ENCODE results near the gene PHF19. TPM values are rescaled to one million over a fixed set of nuclear protein-coding genes. Genes with fewer than 3 reads are reported as not detected.

PHF19 gene
- total RNA-seq, 1 experiment from 2014 or later, result 39.0 TPM

DNA sequence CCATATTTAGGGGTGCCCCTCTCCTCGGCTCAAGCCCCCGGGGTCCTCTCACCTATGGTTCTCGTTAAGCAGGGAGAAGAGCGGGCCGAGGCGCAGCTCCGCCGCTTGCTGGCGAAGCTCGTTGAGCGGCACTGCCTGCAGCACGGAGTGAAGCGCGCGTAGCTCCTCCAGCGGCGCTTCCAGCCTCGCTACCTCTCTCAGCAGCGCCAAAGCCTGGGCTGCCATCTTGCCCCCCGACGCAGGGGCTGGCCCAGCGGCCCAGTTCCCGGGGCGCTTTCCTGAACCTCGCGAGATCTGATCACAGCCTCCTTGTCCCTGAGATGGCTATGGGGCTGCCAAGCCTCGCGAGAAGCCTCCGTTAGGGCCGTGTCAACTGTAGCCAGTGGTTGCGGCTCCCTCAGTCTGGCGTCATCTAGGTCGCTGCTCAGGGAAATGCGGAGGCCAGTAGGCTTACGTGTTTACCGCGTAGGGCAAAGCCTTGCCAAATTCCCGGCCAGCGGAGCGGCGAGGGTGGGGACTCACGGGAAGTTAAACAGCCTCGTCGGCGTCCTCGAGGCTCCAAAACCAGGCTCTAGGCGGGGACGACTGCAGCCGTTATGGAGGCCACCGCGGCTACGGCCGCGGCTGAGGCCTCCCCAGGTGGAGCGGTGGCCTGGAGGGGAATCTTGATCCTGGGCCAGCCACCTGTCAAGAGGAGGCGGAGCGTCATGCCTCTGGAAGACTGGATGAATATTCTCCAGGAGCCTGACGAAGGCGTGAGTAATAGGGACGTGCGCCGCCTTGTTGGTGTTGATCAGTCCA is 34.1 kb downstream of the PHF19 start, which contains the start of gene PSMD5 (continued):
- TF ChIP-seq TEAD1 (CRISPR knock-in tag; IDR thresholded peaks at IDR 0.05) (0 out of 2 replicates have a peak, but pooled peaks have one; percentile 34), ZNF121 (CRISPR knock-in tag; IDR thresholded peaks at IDR 0.05) (peak; percentile 68), ZNF317 (CRISPR knock-in tag; IDR thresholded peaks at IDR 0.05; ENCODE audit: borderline replicate concordance, low read depth) (no peak), TCF7 (CRISPR knock-in tag; IDR thresholded peaks at IDR 0.05; ENCODE audit: low read depth) (0 out of 2 replicates have a peak, but pooled peaks have one; percentile 45), GABPB1 (CRISPR knock-in tag; IDR thresholded peaks at IDR 0.05) (peak; percentile 60), KAT7 (CRISPR knock-in tag; IDR thresholded peaks at IDR 0.05; ENCODE audit: borderline replicate concordance) (no peak), ESRRA (CRISPR knock-in tag; IDR thresholded peaks at IDR 0.05; ENCODE audit: borderline replicate concordance) (no peak; the same call in 1 of the 2 replicates), SOX15 (CRISPR knock-in tag; IDR thresholded peaks at IDR 0.05) (no peak), ZNF423 (CRISPR knock-in tag; IDR thresholded peaks at IDR 0.05) (no peak), ZNF263 (CRISPR knock-in tag; IDR thresholded peaks at IDR 0.05; ENCODE audit: low read depth) (no peak)
- TF ChIP-seq, protein P1, sequence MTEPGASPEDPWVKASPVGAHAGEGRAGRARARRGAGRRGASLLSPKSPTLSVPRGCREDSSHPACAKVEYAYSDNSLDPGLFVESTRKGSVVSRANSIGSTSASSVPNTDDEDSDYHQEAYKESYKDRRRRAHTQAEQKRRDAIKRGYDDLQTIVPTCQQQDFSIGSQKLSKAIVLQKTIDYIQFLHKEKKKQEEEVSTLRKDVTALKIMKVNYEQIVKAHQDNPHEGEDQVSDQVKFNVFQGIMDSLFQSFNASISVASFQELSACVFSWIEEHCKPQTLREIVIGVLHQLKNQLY (CRISPR knock-in tag; IDR thresholded peaks at IDR 0.05), result peak; percentile 73; the same call in 1 of the 2 replicates
- TF ChIP-seq, protein P2, sequence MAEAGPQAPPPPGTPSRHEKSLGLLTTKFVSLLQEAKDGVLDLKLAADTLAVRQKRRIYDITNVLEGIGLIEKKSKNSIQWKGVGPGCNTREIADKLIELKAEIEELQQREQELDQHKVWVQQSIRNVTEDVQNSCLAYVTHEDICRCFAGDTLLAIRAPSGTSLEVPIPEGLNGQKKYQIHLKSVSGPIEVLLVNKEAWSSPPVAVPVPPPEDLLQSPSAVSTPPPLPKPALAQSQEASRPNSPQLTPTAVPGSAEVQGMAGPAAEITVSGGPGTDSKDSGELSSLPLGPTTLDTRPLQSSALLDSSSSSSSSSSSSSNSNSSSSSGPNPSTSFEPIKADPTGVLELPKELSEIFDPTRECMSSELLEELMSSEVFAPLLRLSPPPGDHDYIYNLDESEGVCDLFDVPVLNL (CRISPR knock-in tag; IDR thresholded peaks at IDR 0.05; ENCODE audit: borderline replicate concordance, low read depth), result peak; percentile 22; the same call in 1 of the 2 replicates
- TF ChIP-seq, protein P3, sequence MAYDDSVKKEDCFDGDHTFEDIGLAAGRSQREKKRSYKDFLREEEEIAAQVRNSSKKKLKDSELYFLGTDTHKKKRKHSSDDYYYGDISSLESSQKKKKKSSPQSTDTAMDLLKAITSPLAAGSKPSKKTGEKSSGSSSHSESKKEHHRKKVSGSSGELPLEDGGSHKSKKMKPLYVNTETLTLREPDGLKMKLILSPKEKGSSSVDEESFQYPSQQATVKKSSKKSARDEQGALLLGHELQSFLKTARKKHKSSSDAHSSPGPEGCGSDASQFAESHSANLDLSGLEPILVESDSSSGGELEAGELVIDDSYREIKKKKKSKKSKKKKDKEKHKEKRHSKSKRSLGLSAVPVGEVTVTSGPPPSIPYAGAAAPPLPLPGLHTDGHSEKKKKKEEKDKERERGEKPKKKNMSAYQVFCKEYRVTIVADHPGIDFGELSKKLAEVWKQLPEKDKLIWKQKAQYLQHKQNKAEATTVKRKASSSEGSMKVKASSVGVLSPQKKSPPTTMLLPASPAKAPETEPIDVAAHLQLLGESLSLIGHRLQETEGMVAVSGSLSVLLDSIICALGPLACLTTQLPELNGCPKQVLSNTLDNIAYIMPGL (CRISPR knock-in tag; IDR thresholded peaks at IDR 0.05), result no peak; the same call in 1 of the 2 replicates
- TF ChIP-seq, protein P4, sequence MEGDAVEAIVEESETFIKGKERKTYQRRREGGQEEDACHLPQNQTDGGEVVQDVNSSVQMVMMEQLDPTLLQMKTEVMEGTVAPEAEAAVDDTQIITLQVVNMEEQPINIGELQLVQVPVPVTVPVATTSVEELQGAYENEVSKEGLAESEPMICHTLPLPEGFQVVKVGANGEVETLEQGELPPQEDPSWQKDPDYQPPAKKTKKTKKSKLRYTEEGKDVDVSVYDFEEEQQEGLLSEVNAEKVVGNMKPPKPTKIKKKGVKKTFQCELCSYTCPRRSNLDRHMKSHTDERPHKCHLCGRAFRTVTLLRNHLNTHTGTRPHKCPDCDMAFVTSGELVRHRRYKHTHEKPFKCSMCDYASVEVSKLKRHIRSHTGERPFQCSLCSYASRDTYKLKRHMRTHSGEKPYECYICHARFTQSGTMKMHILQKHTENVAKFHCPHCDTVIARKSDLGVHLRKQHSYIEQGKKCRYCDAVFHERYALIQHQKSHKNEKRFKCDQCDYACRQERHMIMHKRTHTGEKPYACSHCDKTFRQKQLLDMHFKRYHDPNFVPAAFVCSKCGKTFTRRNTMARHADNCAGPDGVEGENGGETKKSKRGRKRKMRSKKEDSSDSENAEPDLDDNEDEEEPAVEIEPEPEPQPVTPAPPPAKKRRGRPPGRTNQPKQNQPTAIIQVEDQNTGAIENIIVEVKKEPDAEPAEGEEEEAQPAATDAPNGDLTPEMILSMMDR (IDR thresholded peaks at IDR 0.05), result no peak
- TF ChIP-seq, protein P5, sequence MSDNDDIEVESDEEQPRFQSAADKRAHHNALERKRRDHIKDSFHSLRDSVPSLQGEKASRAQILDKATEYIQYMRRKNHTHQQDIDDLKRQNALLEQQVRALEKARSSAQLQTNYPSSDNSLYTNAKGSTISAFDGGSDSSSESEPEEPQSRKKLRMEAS (CRISPR knock-in tag; IDR thresholded peaks at IDR 0.05), result peak; percentile 93
- TF ChIP-seq, protein P6, sequence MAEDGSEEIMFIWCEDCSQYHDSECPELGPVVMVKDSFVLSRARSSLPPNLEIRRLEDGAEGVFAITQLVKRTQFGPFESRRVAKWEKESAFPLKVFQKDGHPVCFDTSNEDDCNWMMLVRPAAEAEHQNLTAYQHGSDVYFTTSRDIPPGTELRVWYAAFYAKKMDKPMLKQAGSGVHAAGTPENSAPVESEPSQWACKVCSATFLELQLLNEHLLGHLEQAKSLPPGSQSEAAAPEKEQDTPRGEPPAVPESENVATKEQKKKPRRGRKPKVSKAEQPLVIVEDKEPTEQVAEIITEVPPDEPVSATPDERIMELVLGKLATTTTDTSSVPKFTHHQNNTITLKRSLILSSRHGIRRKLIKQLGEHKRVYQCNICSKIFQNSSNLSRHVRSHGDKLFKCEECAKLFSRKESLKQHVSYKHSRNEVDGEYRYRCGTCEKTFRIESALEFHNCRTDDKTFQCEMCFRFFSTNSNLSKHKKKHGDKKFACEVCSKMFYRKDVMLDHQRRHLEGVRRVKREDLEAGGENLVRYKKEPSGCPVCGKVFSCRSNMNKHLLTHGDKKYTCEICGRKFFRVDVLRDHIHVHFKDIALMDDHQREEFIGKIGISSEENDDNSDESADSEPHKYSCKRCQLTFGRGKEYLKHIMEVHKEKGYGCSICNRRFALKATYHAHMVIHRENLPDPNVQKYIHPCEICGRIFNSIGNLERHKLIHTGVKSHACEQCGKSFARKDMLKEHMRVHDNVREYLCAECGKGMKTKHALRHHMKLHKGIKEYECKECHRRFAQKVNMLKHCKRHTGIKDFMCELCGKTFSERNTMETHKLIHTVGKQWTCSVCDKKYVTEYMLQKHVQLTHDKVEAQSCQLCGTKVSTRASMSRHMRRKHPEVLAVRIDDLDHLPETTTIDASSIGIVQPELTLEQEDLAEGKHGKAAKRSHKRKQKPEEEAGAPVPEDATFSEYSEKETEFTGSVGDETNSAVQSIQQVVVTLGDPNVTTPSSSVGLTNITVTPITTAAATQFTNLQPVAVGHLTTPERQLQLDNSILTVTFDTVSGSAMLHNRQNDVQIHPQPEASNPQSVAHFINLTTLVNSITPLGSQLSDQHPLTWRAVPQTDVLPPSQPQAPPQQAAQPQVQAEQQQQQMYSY (CRISPR knock-in tag; IDR thresholded peaks at IDR 0.05), result no peak
- TF ChIP-seq, protein P7, sequence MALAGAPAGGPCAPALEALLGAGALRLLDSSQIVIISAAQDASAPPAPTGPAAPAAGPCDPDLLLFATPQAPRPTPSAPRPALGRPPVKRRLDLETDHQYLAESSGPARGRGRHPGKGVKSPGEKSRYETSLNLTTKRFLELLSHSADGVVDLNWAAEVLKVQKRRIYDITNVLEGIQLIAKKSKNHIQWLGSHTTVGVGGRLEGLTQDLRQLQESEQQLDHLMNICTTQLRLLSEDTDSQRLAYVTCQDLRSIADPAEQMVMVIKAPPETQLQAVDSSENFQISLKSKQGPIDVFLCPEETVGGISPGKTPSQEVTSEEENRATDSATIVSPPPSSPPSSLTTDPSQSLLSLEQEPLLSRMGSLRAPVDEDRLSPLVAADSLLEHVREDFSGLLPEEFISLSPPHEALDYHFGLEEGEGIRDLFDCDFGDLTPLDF (CRISPR knock-in tag; IDR thresholded peaks at IDR 0.05), result peak; percentile 59; the same call in 1 of the 2 replicates
- TF ChIP-seq, protein P8, sequence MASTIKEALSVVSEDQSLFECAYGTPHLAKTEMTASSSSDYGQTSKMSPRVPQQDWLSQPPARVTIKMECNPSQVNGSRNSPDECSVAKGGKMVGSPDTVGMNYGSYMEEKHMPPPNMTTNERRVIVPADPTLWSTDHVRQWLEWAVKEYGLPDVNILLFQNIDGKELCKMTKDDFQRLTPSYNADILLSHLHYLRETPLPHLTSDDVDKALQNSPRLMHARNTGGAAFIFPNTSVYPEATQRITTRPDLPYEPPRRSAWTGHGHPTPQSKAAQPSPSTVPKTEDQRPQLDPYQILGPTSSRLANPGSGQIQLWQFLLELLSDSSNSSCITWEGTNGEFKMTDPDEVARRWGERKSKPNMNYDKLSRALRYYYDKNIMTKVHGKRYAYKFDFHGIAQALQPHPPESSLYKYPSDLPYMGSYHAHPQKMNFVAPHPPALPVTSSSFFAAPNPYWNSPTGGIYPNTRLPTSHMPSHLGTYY (CRISPR knock-in tag; IDR thresholded peaks at IDR 0.05), result no peak
- TF ChIP-seq, protein P9, sequence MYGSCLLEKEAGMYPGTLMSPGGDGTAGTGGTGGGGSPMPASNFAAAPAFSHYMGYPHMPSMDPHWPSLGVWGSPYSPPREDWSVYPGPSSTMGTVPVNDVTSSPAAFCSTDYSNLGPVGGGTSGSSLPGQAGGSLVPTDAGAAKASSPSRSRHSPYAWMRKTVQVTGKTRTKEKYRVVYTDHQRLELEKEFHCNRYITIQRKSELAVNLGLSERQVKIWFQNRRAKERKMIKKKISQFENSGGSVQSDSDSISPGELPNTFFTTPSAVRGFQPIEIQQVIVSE (CRISPR knock-in tag; IDR thresholded peaks at IDR 0.05; ENCODE audit: borderline replicate concordance), result no peak
- TF ChIP-seq, protein P10, sequence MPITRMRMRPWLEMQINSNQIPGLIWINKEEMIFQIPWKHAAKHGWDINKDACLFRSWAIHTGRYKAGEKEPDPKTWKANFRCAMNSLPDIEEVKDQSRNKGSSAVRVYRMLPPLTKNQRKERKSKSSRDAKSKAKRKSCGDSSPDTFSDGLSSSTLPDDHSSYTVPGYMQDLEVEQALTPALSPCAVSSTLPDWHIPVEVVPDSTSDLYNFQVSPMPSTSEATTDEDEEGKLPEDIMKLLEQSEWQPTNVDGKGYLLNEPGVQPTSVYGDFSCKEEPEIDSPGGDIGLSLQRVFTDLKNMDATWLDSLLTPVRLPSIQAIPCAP (CRISPR knock-in tag; IDR thresholded peaks at IDR 0.05), result no peak
